ENCODE data around the gene CFL2. TPM values are rescaled to one million over a fixed set of nuclear protein-coding genes. Genes with fewer than 3 reads are reported as not detected.
"Not testable (repeated sequence)": the region's sequence is repeated elsewhere in the genome, so short reads cannot be mapped to it uniquely, and the experiment has no call there.

The CFL2 gene
- total RNA-seq, 4 donors from 2014 or later, result 108 to 231 (median 139) TPM

GRCh38 chr14:34701808-34702207 is 12.6 kb downstream of the CFL2 start:
- Histone ChIP-seq H3K9me3 (no peaks in the 10 kb centered on the region), H3K27me3 (no peaks in the 10 kb centered on the region), H3K4me3 (no peak overlapping the region), H3K4me1 (no peaks in the 10 kb centered on the region), H3K36me3 (no peaks in the 10 kb centered on the region), H3K27ac (no peak overlapping the region)
- DNase-seq, result no peak
- TF ChIP-seq POLR2A (IDR thresholded peaks at IDR 0.05), result no peak
- no peak for TF ChIP-seq CTCF (IDR thresholded peaks at IDR 0.05)
- intact Hi-C loops (cut with DNase I; ENCODE audit: low total_unique reads), result no loop called here

- DNase-seq, result no peak
- intact Hi-C loops (cut with DNase I; ENCODE audit: low total_unique reads), result no loop called here
- peak overlapping the region; percentile 62 to 68 for H3K27ac ChIP-seq
- H3K27me3 ChIP-seq, result no peaks in the 10 kb centered on the region
- H3K4me3 ChIP-seq, result no peak overlapping the region
- no peak for TF ChIP-seq POLR2A (IDR thresholded peaks at IDR 0.05)
- TF ChIP-seq CTCF (IDR thresholded peaks at IDR 0.05), result no peak
- no peaks in the 10 kb centered on the region for H3K36me3 ChIP-seq
- no peaks in the 10 kb centered on the region for H3K4me1 ChIP-seq
- H3K9me3 ChIP-seq, result no peaks in the 10 kb centered on the region
Observed at GRCh38 chr14:34700622-34701130, 13.7 kb downstream of the CFL2 start.

- Histone ChIP-seq H3K4me3 (no peak overlapping the region), H3K9me3 (no peaks in the 10 kb centered on the region), H3K27me3 (no peaks in the 10 kb centered on the region), H3K36me3 (no peaks in the 10 kb centered on the region), H3K27ac (peak overlapping the region; percentile 62 to 68), H3K4me1 (no peaks in the 10 kb centered on the region)
- DNase-seq, result no peak
- intact Hi-C loops (cut with DNase I; ENCODE audit: low total_unique reads), result no loop called here
- TF ChIP-seq CTCF (IDR thresholded peaks at IDR 0.05) (no peak), POLR2A (IDR thresholded peaks at IDR 0.05) (no peak)
Observed at GRCh38 chr14:34699873-34700621, 14.3 kb downstream of the CFL2 start.

- H3K4me1 ChIP-seq; intact Hi-C loops (cut with DNase I; ENCODE audit: low total_unique reads); DNase-seq; H3K9me3 ChIP-seq; H3K27ac ChIP-seq; H3K27me3 ChIP-seq; H3K36me3 ChIP-seq; H3K4me3 ChIP-seq: not testable (repeated sequence)
Observed at GRCh38 chr14:34694216-34694615, 20.2 kb downstream of the CFL2 start.

- intact Hi-C loops (cut with DNase I; ENCODE audit: low total_unique reads), result no loop called here
- Histone ChIP-seq H3K9me3 (no peaks in the 10 kb centered on the region), H3K4me1 (no peaks in the 10 kb centered on the region), H3K36me3 (no peaks in the 10 kb centered on the region), H3K27ac (peak overlapping the region in 1 of 2 donors; percentile 38), H3K27me3 (no peaks in the 10 kb centered on the region), H3K4me3 (peak overlapping the region; percentile 15 to 35)
- peak in 1 of 2 donors; percentile 61 for DNase-seq
- TF ChIP-seq POLR2A (IDR thresholded peaks at IDR 0.05), result no peak
- TF ChIP-seq CTCF (IDR thresholded peaks at IDR 0.05), result no peak
Observed at GRCh38 chr14:34693228-34693939, 21.0 kb downstream of the CFL2 start.
